Dedifferentiated amniotic fluid mesenchymal stem cell (primary cell): ENCODE measurements around the gene NFIA.

Source experiments
- DNase-seq: peaks from one replicate; pipeline ENCODE4 v3.0.0-alpha.2; 2016; ENCODE audit errors: extremely low spot score

NFIA gene

DNA sequence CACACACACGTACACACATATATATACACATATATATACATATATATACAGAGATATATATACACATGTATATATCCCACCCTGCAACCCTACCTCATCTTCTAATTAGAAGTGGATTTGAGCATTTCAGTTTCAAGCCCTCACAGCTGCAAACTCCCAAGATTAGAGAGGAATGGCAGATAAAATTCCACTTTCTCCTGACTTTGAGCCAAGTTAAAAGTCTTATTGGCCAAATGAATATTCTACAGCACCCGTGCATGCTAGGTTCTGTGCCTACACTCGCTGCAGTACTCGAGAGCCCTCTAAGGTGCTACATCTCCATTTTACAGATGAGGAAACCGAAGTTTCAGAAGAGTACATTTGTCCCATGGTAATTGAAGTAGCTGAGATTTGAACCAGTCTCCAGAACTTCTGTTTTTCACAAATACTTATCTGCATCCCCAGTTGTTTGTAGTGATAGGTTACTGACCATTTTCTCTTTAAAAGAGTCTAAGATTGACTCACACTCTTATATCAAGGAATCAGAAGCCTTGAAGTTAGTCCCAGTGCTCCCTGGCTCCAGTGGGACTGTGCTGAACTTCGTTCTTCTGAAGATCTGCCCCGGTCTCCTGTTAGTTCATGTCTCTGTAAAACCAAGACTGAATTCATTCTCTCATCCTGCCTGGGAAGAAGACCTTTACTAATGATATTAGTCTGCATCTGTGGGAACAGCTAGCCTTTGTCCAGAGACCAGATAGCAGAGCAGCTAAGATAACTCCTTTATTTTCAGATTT, 350.4 kb downstream of the NFIA start:
- no peak for DNase-seq

DNA sequence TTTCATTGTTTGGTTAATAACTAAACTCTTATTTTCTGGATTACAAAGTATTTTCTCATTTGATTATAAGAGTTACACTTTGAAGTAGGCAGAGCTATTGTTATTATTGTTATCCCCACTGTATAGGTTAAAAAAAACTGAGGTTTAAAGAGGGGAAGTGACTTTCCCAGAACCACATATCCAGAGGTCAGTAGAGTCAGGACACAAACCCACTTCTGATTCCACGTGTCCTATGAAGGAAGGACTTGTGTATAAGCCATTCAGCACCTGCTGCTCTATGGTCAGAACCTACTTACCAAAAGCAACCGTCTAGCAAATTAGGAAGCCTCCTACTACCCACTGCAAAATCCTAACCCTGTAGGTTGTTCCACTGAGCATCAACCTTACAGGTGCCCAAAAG, 351.3 kb downstream of the NFIA start:
- DNase-seq, result no peak

DNA sequence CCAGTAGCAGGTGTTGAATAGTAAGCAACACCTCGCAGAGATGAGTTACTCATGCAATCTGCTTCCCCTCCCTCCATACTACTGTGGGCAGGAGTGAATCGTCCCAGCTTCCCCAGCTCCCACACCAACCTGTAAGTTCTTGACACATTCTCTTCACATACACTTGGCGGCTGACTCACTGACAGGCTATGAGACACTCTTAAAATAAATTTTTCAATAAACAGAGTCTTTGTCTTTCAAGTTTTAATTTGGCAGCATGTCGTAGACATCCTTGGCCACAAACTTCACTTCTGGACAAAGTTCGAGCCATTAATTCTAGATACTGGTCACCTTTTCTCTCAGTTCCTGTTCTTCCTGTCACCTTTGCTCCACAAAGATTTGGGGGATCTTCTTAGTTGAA, 351.9 kb downstream of the NFIA start:
- DNase-seq, result no peak

DNA sequence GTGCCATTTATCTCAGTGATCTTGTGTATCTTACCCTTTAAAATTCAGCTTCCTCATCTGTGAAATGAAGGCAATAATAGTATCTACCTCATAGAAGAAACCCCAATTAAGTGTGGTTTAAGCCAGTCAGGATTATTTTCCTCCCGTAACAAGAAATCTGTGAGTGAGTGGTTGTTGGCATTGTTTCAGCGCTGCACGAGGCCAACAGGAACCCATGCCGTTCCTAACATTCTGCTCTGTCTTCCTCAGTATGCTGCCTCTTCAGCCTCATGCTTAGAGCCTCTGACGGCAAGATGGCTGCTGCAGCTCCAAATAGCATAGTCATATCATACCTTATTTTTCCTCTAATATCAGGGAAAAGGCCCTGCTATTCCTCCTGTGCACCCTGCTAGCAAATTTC, 352.9 kb downstream of the NFIA start:
- no peak for DNase-seq

DNA sequence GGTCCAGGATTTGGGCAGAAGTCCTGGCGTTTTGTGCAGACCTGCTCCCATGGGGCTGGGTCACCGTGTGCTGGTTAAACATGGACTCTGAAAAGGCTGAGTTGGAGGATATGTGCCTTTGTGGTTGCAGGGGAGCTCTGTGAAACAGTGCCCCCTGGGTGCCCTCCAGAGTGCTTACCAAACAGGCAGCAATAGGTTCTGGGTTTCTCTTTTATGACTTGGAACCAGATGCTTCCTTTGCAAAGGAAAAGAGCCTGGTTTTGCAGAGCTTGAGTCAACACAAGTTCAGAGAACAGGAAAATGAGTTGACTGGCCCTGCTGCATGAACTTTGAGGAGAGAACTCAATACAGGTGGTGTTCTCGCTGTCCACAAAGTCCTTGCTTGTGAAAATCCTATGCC, 353.7 kb downstream of the NFIA start:
- DNase-seq, result no peak

DNA sequence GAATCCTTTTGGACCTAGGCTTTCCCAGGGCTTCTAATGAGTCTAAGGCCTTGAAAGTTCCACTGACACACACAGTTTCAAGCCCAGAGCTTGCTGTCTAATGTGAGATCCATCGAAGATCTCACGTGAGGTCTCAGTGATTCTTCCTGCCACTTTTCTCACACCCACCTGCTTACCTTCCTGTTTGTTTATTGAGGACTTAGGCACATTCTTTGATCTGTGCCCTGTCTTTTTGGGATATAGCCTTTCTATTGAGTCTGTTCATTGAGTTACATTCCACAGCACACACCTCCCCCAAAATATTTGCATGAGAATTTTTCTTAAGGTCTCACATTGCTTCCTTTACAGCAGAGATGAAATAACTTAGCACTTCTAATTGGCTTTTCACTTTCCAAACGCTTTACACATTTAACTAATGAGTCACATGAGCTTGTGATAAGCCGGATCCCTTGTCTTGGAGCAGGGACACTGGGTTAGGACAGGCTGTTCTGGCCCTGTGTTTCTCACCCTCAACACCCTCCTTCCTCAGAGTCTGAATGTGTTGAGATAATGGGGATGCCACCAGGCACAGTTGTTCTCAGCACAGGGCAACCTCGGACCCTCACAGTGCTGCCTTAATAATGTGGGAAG, 354.2 kb downstream of the NFIA start:
- no peak for DNase-seq

DNA sequence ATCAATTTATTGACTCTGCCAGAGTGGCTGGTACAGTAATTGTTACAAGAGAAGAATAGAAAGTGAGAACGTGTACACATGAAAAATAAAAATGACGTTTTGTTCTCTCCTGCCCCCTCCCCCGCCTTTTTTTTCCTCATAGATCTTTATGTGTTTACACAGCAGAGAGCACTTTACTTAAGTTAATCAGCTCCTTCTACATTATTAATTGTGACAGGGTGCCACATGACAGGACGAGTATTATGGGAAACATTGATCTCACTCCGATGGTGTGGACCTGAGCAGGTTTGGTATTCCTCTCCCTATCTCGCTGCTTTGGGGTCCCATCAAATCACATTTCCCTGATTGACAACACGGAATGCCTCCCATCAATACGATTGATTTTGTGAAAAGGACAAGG, 356.9 kb downstream of the NFIA start:
- DNase-seq, result no peak

DNA sequence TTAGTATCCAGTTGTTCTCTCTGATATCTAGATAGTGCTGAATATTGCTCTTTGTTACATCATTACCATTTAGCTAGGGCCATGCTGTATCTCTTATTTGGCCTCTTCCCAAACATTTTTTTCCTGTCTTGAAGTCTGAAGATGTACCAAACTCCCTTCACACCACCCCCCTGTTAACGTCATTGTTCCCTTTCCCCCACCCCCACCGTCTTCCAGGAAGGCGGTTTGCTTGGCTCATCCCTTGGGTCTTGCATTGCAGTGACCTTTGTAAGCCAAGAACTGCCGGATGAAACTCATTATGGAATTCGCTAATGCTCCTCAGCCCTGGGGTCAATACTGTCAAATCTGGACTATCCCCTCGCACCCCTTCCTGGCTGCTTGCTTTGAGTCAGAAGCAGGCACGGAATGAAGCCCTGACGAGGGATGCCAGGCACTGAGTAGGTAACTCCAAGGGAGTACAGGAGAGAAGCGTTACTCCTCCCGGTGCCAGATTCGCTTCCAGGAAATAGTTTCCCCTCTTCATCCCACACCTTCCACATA, 359.4 kb downstream of the NFIA start:
- no peak for DNase-seq

DNA sequence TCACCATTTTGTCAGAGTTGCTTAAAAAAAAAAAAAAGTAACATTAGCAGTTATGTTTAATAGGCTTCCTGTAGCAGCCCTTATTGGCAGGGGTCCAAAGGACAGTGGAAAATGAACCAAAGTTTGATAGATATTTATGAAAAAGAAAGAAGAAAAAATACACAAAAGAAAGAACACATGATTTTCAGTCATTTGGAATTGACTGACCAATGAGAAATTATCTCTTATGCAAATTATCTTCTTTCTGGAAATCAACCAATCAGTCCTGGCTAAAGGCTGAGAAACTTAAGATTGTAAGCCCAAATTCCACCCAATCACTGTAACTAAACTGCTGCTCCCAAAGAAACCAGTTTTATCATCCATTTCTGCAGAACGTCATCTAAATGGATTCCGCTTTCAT, 360.2 kb downstream of the NFIA start:
- no peak for DNase-seq

DNA sequence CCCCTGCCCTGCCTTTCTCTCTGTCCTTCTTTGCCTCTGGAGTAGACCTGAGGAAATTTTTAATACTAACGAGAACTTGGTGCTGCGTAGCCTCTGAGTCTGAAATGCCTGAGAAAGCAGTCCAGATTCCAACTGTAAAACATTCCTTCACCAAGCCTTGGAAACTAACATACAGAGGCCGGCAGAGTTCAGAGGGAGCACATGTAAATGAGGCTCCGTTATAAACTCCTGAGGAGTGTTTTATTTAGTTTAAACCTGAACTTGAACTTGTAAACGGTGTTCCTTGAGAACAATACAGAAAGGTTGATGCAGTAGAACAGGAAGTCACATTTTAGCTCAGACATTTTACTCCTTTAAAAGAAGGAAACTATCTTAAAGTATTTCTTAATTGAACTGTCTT, 361.9 kb downstream of the NFIA start:
- DNase-seq, result no peak

DNA sequence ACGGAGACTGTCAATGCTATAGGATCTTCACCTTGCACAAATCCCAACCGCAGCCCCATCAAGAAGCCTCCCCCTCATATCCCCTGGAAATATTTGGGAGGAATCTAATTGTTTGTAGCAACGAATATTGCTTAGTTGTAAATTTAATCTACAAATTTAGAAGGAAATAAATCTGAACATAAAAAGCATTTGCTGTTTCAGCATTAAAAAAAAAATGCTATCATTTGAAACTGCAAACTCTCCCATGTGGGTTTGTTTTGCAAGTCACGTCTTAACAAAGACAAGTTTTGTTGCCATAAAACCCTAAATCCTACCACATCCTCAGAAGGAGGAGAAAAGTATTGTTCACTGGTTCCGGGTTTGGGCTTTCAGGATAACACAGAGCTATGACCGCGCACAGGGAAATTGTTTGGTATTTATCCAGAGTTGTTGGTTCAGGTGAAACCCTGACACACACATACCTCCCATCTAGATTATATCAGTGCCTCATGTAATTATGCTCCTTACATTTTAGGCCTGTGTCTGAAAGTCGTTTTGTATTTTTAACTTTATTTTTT, 363.0 kb downstream of the NFIA start:
- no peak for DNase-seq

DNA sequence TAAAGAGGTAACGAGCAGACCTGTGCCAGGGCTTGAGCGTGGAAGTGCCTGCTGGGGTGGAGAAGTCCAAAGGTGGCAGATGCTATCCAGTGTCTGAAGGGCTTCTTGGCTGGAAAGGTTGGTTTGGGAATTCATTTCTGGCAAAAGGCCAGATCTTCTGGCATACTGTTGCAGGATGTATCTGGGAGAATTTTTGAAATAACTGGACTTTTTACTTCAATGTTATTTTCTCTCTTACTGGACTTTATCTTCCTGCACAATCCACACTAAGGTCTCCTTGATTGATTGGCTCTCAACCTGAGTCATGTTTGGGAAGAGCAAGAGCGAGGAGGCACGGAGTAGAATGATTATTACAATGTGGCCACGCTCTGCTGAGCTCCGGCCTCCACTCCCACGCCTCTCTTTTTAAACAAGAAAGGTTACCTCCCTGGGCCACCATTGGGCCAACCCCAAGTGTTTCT, 364.2 kb downstream of the NFIA start:
- DNase-seq, result no peak

DNA sequence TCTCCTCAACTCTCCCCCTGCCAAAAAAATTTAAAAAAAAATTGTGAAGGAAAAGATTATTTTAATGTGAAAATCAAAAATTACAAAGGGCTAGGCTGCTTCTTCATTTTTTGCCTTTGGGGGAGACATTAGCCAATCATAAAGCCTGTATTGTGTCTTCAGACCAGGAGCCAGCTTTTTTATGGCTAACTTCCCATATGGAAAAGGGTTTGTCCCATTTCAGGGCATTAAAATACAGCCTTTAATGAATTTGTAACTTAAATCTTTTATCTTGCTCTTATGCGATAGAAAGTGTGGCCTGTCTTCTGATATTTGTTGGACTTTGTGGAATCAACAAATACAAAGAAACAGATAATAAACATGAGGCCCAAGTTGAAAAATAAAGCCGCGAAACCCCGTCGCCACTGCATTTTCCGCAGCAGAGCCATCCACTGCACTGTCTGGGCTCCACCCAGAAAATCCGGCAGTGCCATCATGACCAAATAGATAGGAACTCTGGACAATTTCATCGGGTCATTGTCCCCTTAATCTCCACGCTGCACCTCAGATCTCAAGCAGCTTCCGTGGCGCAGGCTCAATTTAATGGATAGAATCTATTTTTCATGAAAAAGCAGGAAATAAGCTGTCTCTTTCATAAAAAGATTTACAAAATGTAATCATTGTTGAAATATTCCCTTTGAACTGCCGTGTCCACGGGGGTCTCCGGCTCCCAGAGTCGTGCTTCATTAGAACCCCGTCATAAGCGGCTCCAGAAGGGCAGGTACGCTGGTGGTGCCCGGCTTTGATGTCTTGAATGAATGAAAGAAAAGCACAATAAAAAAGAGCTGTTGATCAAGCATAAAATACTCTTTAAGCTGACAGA, 365.0 kb downstream of the NFIA start:
- no peak for DNase-seq

DNA sequence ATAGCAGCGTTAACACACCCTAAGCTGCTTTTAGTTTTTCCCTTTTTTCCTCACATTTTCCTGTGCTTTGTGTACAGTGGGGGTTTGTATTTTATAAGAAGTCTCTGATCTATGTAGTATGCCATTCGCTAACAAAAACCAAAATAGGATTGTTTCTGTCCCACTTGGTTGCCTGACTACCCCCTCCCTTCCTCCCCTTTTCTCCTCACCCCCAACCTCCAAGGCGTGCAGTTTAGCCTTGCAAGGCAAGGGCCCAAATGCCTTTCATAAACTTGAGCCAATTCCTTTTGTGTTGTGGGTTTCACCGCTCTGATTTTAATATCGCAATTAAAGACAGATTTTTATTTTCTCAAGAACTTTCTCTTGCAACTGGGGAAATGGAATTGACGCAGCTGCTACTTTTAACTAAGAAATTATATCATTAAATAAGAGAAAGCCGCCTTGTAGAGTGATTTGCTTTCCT, 365.6 kb downstream of the NFIA start:
- no peak for DNase-seq

DNA sequence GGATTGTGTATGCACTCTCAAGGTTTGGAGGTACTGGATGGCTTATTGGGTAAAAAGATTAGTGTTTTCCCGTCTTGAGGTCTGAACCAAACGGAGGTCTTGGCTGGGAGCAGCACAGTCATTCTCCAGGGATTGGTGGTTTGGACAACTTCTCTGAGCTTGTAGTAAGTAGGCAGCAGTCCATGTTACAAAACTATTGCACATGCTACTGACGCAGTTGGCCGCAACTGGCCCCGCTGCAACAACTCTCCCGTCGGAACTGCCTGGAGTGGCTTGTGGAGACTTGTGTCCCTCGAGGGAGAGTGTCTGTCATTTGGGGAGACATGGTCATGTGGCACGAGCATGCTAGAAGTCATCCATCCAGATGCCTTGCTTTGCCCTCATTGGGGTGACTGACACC, 366.6 kb downstream of the NFIA start:
- no peak for DNase-seq

DNA sequence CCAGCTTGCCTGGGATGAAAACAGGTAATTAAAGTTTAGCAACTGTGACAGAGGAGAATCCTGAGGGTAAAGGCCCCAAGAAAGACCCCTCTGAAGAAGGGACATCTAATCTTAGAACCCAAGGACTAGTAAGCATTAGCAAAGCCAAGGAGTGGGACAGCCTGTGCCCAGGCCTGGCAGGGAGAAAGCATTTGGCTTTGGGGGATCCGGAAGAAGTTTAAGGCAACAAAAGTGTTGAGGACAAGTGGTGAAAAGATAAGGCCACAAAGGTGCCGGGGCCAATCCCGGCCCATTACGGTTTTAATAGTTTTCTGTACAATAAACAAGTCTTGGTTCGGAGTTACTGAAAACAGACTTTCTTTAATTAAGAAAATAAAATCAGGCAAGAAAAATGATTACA, 367.0 kb downstream of the NFIA start:
- DNase-seq, result no peak

DNA sequence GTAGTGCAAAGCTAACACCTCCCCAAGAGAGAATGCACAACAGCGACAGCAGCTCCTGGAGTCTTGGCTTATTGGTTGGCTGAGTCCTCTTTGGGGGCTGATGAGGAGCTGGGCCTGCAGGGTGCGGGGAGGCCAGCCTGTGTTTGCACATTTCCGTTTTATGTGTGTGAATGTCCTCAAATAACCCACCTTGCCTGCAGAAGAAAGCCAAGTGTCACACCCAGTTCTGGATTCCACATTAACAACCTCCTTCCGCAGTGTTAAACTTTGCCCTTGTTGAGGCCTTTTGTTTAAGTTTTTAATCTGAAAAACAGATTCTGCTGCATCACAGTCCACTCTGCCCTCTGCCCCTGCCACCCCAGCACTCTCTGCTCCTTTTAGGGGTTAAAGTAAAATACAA, 368.1 kb downstream of the NFIA start:
- DNase-seq, result no peak

DNA sequence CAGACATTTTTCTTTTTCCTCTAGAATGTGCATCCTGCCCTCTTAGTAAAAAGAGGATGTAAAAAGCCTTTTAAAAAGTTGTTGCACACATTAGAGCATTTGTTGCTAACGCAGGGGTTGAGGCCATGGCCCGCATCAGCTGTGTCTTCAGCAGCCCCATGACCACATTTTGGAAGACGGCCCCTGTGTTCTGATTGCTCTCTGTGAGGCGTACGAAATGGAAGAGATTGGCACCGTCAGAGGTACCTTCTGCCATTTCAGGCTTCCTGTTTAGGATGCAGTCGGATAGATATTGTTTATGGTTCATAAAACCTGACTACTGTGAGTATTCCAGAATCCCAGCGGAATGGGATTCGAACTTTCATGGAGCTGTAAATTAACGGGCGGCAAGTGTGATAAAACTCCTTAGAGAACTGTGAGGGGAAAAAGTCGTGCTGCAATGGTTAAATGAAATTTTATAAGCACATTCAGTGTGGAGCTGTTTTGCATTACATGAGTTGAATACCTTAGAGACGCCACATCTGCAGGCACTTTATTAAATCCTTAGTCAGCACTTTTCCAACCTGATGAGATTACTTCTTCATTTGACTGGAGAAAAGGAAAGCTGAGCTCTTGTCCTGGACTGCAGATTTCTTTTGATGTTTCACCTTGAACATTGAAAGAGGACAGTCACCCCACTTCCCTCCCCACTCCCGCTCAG, 368.7 kb downstream of the NFIA start:
- DNase-seq, result no peak

DNA sequence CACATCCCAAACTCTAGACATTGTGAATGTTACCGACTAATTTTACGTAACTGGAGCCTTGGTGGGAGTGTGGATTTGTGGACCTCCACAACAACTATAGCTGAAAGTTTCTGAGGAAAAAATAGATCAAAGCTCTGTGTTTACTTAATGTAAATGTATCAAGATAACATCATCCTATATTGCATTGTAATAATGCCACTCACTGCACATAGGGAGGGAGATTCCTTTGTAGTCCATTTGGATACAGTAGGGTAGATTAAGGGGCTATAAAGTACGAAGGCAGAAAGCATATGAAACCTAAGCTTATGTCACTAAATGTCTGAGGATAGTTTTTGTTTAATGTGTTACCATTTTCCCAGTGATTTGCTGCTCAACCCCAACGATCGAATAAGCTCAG, 369.2 kb downstream of the NFIA start:
- DNase-seq, result no peak

DNA sequence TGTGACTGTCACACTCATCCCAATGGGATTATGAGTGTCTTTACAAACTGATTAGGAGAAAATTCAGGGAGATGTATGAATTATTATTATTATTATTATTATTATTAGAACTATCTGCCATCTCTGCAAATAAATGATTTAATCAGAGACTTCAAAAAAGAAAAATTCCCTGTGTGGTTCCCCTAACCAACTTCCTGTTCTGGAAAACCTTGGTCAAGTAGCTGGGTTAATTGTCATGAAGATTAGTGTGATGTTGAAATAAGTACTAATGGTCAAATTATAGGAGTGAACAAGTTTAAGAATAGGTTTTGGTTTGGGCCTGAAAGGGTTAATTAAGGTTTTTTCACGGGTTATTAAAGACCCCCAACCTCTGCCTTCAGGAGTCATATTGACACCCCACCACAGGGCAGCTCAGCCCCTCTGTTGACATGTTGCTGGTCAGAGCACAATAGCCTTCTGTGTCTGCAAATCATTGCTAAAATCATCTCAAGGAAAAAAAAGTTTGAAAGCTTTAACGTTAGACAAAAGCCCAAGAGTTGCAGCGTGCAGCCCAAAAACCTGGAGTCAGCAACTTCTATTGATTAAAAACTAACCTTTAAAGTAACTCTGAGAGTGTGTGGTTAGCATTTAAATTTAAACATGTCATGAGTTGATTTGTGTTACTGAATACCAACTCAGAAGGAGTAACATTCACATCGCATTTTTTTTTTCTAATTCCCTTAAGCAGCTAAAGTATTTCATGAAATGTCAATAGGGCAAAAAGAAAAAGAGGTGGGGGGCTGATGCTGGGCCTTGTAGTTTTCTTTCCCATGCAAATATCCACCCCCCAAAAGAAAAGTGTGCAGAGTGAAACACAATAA, 370.0 kb downstream of the NFIA start:
- no peak for DNase-seq
